Hepatocyte (in vitro differentiated cells): ENCODE results near the gene NKD1.

Source experiments
- EZH2 ChIP-seq: fragments of 200-600 bp; sonication (generic); IDR thresholded peaks from 2 replicates; pipeline ENCODE4 v1.6.1; 2016; ENCODE audit warnings: antibody characterized with exemption, mild to moderate bottlenecking, borderline replicate concordance
- EZH2phosphoT487 ChIP-seq: fragments of 200-600 bp; sonication (generic); IDR thresholded peaks from one replicate; pipeline ENCODE4 v1.6.1; 2018; ENCODE audit warnings: antibody characterized with exemption, mild to moderate bottlenecking, low read depth, moderate library complexity; ENCODE audit not compliant: unreplicated experiment, severe bottlenecking
- TF ChIP-seq, protein P1 (sequence below): fragments of 200-600 bp; sonication (generic); IDR thresholded peaks from 2 replicates; pipeline ENCODE4 v1.5.1; 2016; ENCODE audit warnings: antibody characterized with exemption, mild to moderate bottlenecking; ENCODE audit not compliant: poor library complexity

DNA sequence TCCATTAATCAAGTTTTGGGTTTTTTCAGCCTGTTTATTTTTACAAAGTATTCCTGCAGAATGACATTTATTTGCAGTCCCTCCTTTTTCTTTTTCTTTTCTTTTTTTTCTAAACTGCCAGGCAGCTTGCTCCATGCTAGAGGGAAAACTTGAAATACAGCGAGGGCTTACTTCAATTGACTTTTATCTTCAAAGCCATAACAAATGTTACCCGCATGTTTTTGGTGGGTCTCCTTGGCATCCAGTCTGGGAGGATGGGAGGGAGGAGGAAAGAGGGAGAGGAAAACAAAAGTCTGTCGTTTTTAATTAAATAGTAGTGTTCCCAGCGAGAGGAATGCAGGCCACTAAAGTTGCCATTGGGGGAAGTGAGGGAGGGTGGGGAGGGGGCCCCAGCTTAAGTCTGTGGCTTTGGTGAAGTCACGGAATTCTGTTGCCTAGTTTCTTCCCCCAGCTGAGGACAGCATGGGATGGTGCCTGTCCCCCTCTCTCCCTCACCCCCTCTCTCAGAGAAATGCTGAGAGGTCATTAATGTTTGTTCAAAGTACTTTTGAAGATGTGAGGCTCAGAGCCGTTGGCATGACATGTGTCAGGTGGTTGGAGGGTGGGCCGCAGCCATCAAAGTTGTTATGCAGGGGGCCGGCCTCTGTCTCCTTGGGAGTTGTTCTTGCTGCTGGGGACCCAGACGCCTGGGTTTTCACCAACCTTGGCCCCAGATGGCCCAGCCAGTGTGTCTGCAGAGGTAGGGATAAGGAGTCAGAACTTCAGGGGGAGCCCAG lies 2.9 kb downstream of the NKD1 start:
- TF ChIP-seq, protein P1, sequence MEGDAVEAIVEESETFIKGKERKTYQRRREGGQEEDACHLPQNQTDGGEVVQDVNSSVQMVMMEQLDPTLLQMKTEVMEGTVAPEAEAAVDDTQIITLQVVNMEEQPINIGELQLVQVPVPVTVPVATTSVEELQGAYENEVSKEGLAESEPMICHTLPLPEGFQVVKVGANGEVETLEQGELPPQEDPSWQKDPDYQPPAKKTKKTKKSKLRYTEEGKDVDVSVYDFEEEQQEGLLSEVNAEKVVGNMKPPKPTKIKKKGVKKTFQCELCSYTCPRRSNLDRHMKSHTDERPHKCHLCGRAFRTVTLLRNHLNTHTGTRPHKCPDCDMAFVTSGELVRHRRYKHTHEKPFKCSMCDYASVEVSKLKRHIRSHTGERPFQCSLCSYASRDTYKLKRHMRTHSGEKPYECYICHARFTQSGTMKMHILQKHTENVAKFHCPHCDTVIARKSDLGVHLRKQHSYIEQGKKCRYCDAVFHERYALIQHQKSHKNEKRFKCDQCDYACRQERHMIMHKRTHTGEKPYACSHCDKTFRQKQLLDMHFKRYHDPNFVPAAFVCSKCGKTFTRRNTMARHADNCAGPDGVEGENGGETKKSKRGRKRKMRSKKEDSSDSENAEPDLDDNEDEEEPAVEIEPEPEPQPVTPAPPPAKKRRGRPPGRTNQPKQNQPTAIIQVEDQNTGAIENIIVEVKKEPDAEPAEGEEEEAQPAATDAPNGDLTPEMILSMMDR = no peak
- TF ChIP-seq EZH2 (no peak), EZH2phosphoT487 (no peak)
